ENCODE results near the gene VAC14.

The VAC14 gene

DNA sequence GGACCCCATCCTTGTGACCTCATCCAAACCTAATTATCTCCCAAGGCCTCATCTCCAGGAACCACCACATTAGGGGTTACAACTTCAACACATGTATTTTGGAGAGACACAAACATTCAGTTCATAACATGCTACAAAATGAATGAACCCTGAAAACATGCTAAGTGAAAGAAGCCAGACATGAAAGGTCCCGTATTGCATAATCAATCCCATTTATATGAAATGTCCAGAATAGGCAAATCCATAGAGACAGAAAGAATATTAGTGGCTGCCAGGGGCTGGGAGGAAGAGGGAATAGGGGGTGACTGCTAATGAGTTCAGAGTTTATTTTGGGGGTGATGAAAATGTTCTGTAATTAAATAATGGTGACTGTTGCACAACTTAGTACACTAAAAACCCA, 158.3 kb downstream of the VAC14 start:
- no peak for TF ChIP-seq MAX (IDR thresholded peaks at IDR 0.05)
- TF ChIP-seq NFIC (IDR thresholded peaks at IDR 0.05): no peak
- TF ChIP-seq RAD21 (IDR thresholded peaks at IDR 0.05; ENCODE audit: low read depth): no peak
- TF ChIP-seq ZBTB7A (IDR thresholded peaks at IDR 0.05; ENCODE audit: low read depth): no peak
- TF ChIP-seq FOXM1 (IDR thresholded peaks at IDR 0.05; ENCODE audit: borderline replicate concordance, low read depth): no peak
- TF ChIP-seq CEBPB (IDR thresholded peaks at IDR 0.05): peak; percentile 32; the same call in 1 of the 2 replicates
- TF ChIP-seq TAF1 (IDR thresholded peaks at IDR 0.05; ENCODE audit: low read depth): no peak

GRCh38 chr16:70638814-70639792, 161.9 kb downstream of the VAC14 start:
- TF ChIP-seq TCF12 (IDR thresholded peaks at IDR 0.05; ENCODE audit: low read depth): no peak
- TF ChIP-seq EP300 (IDR thresholded peaks at IDR 0.05; ENCODE audit: borderline replicate concordance): no peak
- no peak for TF ChIP-seq CEBPB (IDR thresholded peaks at IDR 0.05)
- no peak for TF ChIP-seq MAX (IDR thresholded peaks at IDR 0.05)
- TF ChIP-seq, protein P1, sequence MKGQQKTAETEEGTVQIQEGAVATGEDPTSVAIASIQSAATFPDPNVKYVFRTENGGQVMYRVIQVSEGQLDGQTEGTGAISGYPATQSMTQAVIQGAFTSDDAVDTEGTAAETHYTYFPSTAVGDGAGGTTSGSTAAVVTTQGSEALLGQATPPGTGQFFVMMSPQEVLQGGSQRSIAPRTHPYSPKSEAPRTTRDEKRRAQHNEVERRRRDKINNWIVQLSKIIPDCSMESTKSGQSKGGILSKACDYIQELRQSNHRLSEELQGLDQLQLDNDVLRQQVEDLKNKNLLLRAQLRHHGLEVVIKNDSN (IDR thresholded peaks at IDR 0.05): no peak
- no peak for TF ChIP-seq RAD21 (IDR thresholded peaks at IDR 0.05; ENCODE audit: low read depth)
- TF ChIP-seq NFIC (IDR thresholded peaks at IDR 0.05): no peak
- no peak for TF ChIP-seq CREB1 (IDR thresholded peaks at IDR 0.05; ENCODE audit: low read depth)
- TF ChIP-seq EGR1 (IDR thresholded peaks at IDR 0.05): no peak
- TF ChIP-seq ZBTB7A (IDR thresholded peaks at IDR 0.05; ENCODE audit: low read depth): no peak
- TF ChIP-seq YY1 (IDR thresholded peaks at IDR 0.05; ENCODE audit: low read depth): no peak
- no peak for TF ChIP-seq FOXM1 (IDR thresholded peaks at IDR 0.05; ENCODE audit: borderline replicate concordance, low read depth)
- TF ChIP-seq TEAD4 (IDR thresholded peaks at IDR 0.05): no peak
- no peak for TF ChIP-seq REST (IDR thresholded peaks at IDR 0.05; ENCODE audit: low read depth)
- no peak for TF ChIP-seq TAF1 (IDR thresholded peaks at IDR 0.05; ENCODE audit: low read depth)
